Measurements from ENCODE around the gene ALPK1. TPM values are rescaled to one million over a fixed set of nuclear protein-coding genes. Genes with fewer than 3 reads are reported as not detected.
"Not testable (repeated sequence)": the region's sequence is repeated elsewhere in the genome, so short reads cannot be mapped to it uniquely, and the experiment has no call there.

The ALPK1 gene
- total and polyA plus RNA-seq, 4 donors: 2.8 to 14.0 (median 4.7) TPM

DNA sequence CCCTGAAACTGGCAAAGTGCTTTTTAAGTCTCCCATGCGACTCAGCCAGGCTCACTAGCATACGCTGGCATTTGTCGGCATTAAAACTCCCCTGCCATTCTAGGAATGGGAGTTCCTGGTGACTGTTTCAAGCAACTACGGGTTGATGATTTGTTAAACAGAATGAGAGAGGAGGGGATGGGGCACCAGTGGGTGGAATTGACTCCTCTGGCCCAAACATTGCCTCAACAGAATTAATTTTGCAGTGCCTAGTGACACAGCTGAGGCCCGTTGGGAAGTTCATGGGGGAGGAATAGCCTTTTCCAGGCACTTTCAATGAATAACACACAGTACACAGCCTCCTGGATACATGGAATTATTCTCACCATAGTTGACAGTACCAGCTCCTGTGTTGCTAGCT is 188.8 kb downstream of the ALPK1 start (continued):
- TF ChIP-seq RXRA (IDR thresholded peaks at IDR 0.05) (no peak), SP1 (IDR thresholded peaks at IDR 0.05) (no peak), FOXA2 (IDR thresholded peaks at IDR 0.05) (no peak), HNF4G (IDR thresholded peaks at IDR 0.05) (no peak), NR2F2 (IDR thresholded peaks at IDR 0.05) (no peak)

DNA sequence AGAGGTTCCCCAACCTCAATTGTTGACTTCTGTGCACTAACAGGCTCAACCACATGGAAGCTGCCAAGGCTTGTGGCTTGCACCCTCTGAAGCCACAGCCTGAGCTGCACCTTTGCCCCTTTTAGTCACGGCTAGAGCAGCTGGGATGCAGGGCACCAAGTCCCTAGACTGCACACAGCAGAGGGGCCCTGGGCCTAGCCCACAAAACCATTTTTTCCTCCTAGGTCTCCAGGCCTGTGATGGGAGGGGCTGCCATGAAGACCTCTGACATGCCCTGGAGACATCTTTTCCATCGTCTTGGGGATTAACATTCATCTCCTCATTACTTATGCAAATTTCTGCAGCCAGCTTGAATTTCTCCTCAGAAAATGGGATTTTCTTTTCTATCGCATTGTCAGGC is 193.6 kb downstream of the ALPK1 start:
- H3K36me3 ChIP-seq (ENCODE audit: control insufficient read depth in 4 of 4, insufficient read depth in 3 of 4, low read depth in 1 of 4, low read length in 3 of 4); H3K27me3 ChIP-seq (ENCODE audit: control insufficient read depth in 4 of 4, insufficient read depth in 4 of 4, low read length in 3 of 4); H3K4me1 ChIP-seq (ENCODE audit: control insufficient read depth in 4 of 4, insufficient read depth in 4 of 4, low read length in 3 of 4); H3K27ac ChIP-seq (ENCODE audit: low read depth in 1 of 2, low read length in 2 of 2); DNase-seq (ENCODE audit: low spot score); H3K9ac ChIP-seq (ENCODE audit: low read depth in 1 of 2, low read length in 2 of 2); H3K9me3 ChIP-seq (ENCODE audit: control insufficient read depth in 4 of 4, low read length in 3 of 4); H3K4me3 ChIP-seq (ENCODE audit: low read depth in 1 of 3, low read length in 3 of 3): not testable (repeated sequence)
- WGBS: 72% methylated on average over 3 of the region's 3 CpGs

Other genes starting within 250 kb of the ALPK1 start
- 1 to 10 TPM; 1.1 to 2.3 TPM for gene FAM241A, start 151.9 kb upstream of the ALPK1 start, total RNA-seq
- 1 to 10 TPM; 1.4 to 2.0 TPM for gene FAM241A, start 151.9 kb upstream of the ALPK1 start, polyA plus RNA-seq
- gene AP1AR, start 65.6 kb upstream of the ALPK1 start, total RNA-seq: 10 to 100 TPM in 1 of 2 donors, 1 to 10 TPM in 1; 7.6 to 14.7 TPM
- 1 to 10 TPM; 7.6 to 8.0 TPM for gene AP1AR, start 65.6 kb upstream of the ALPK1 start, polyA plus RNA-seq
- 1 to 10 TPM; 4.2 to 5.4 TPM for gene TIFA, start 11.5 kb upstream of the ALPK1 start, total RNA-seq
- 1 to 10 TPM; 4.6 to 6.3 TPM for gene TIFA, start 11.5 kb upstream of the ALPK1 start, polyA plus RNA-seq
- gene NEUROG2, start 218.8 kb downstream of the ALPK1 start, total RNA-seq: not detected
- not detected for gene NEUROG2, start 218.8 kb downstream of the ALPK1 start, polyA plus RNA-seq